Spleen (tissue), 7 donors: Measurements from ENCODE around the gene MYO5B.

Experiments
- POLR2AphosphoS5 ChIP-seq, 3 donors: sonication (generic); formaldehyde crosslinking; IDR thresholded peaks; one replicate each; pipeline ENCODE4 v1.5.1; 2017; ENCODE audit warnings: antibody characterized with exemption in 3 of 3
- TF ChIP-seq, protein P1 (sequence below), 11 experiments: fragments of 200-600 bp in 7 of 11; fragments of 450-650 bp in 4 of 11; sonication (generic) in 4 of 11; IDR thresholded peaks in 8 of 11; conservative IDR thresholded peaks in 3 of 11; 1 replicate in 7 of 11; 2 replicates in 4 of 11; pipeline versions ENCODE4 v1.4.0 to v1.8.0; 2016 to 2021; ENCODE audit warnings: antibody characterized with exemption in 11 of 11, inconsistent platforms in 4 of 11, mild to moderate bottlenecking in 1 of 11
- donor health status: DM: no; HTN: no; CAD: no; lungs with moderate emphysema.
- donor health status: DM: no; HTN: no; CAD: no.
- donor health status: DM: no; HTN: no; CAD: no.

GRCh38 chr18:49813069-49813318 lies 382.0 kb downstream of the MYO5B start:
- TF ChIP-seq, protein P1, sequence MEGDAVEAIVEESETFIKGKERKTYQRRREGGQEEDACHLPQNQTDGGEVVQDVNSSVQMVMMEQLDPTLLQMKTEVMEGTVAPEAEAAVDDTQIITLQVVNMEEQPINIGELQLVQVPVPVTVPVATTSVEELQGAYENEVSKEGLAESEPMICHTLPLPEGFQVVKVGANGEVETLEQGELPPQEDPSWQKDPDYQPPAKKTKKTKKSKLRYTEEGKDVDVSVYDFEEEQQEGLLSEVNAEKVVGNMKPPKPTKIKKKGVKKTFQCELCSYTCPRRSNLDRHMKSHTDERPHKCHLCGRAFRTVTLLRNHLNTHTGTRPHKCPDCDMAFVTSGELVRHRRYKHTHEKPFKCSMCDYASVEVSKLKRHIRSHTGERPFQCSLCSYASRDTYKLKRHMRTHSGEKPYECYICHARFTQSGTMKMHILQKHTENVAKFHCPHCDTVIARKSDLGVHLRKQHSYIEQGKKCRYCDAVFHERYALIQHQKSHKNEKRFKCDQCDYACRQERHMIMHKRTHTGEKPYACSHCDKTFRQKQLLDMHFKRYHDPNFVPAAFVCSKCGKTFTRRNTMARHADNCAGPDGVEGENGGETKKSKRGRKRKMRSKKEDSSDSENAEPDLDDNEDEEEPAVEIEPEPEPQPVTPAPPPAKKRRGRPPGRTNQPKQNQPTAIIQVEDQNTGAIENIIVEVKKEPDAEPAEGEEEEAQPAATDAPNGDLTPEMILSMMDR (IDR thresholded peaks at IDR 0.05 in 8 of 11, conservative IDR thresholded peaks at IDR 0.05 in 3 of 11): no peak
- no peak for TF ChIP-seq POLR2AphosphoS5 (IDR thresholded peaks at IDR 0.05)
